Smooth muscle cell of trachea (primary cell): ENCODE data around the gene LRRIQ3. TPM values are rescaled to one million over a fixed set of nuclear protein-coding genes. Genes with fewer than 3 reads are reported as not detected.

Experiments used
- total RNA-seq: library from RNA; depleted of rRNA; stranded (reverse); fragments of >200 nt; gene quantifications from 2 replicates; pipeline ENCODE4 v1.2.1, GENCODE V29; 2014

The LRRIQ3 gene, protein sequence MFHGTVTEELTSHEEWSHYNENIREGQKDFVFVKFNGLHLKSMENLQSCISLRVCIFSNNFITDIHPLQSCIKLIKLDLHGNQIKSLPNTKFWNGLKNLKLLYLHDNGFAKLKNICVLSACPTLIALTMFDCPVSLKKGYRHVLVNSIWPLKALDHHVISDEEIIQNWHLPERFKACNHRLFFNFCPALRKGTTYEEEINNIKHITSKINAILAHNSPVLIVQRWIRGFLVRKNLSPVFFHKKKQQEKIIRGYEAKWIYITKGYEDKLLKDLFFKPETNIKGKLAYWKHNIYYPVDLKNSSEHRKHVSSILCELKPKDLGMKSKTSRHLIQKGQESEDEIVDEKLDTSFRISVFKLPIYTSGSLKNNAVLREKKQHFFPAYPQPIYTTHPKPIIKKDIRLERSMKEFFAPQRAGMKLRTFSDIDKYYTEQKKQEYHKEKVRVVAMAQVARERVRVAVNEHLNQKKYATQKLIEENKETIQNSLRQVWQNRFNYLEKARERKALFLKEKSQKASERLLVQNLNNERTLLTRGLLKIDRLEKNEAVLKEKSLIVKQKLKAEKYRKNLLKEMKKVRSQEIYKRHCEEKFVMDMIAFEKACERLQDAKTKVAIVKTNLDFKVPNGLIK
- 0.83 and 1.0 TPM in 2 replicates for total RNA-seq

GRCh38 chr1:74197657-74198552 is at the start of gene LRRIQ3, which contains the start of gene FPGT:
Gene LRRIQ3, minus strand, starts transcription at chr1:74198176. Its CDS starts 14,492 bp downstream, at chr1:74183684.
Gene FPGT, plus strand, starts transcription at chr1:74198242. Its CDS starts 37 bp downstream, at chr1:74198279.

GRCh38 chr1:74235153-74235552 is 37.2 kb upstream of the LRRIQ3 start, which contains the start of gene TNNI3K:
Gene TNNI3K, plus strand, starts transcription at chr1:74235387. Its CDS starts 65 bp downstream, at chr1:74235452.

Other genes with a start within 250 kb of the LRRIQ3 start
- gene FPGT, start 66 bp upstream of the LRRIQ3 start, total RNA-seq: 18.5 and 31.4 TPM in 2 replicates
- 1.7 and 1.8 TPM in 2 replicates for gene TNNI3K, start 37.2 kb upstream of the LRRIQ3 start, total RNA-seq